Peyer's patch (tissue), 4 donors: ENCODE measurements around the gene ZNF584. TPM values are rescaled to one million over a fixed set of nuclear protein-coding genes. Genes with fewer than 3 reads are reported as not detected.
A peak's percentile ranks its signal among the peaks of the same experiment; 100 is the strongest.
"Not testable (repeated sequence)": the region's sequence is repeated elsewhere in the genome, so short reads cannot be mapped to it uniquely, and the experiment has no call there.

Experiments
- DNase-seq, 3 donors: peaks; one replicate each; pipeline ENCODE4 v3.0.0-alpha.2; 2017 to 2019
- H3K27ac ChIP-seq, 4 donors: fragments of 200-600 bp; sonication (generic); one replicate each; pipeline ENCODE4 v1.5.1; 2016 to 2019
- H3K27me3 ChIP-seq, 2 donors: fragments of 200-600 bp; sonication (generic); one replicate each; pipeline ENCODE4 v1.5.1; 2019
- H3K36me3 ChIP-seq, 3 donors: fragments of 200-600 bp; sonication (generic); one replicate each; pipeline ENCODE4 v1.5.1; 2016 to 2019
- H3K4me1 ChIP-seq, 4 donors: fragments of 200-600 bp; sonication (generic); one replicate each; pipeline ENCODE4 v1.5.1; 2016 to 2019
- H3K4me3 ChIP-seq, 4 donors: fragments of 200-600 bp; sonication (generic); 1 replicate in 3 of 4; 2 replicates in 1 of 4; pipeline ENCODE4 v1.5.1; 2016 to 2019; ENCODE audit warnings: mild to moderate bottlenecking in 1 of 4
- H3K9me3 ChIP-seq, 4 donors: fragments of 200-600 bp; sonication (generic); one replicate each; pipeline ENCODE4 v1.5.1; 2016 to 2019; ENCODE audit warnings: mild to moderate bottlenecking in 1 of 4
- POLR2A ChIP-seq, 2 donors: fragments of 450-650 bp; IDR thresholded peaks; one replicate each; pipeline ENCODE4 v1.5.1; 2017; ENCODE audit warnings: antibody characterized with exemption in 2 of 2, mild to moderate bottlenecking in 2 of 2, moderate library complexity in 2 of 2
- total RNA-seq, 4 donors: library from RNA; depleted of rRNA; stranded (reverse); fragments of >200 nt; gene quantifications; one replicate each; pipeline ENCODE4 v1.1.0, GENCODE V29; 2016
- TF ChIP-seq, protein P1 (sequence below), 6 experiments: fragments of 450-650 bp in 4 of 6; fragments of 200-600 bp in 2 of 6; sonication (generic) in 1 of 6; IDR thresholded peaks; one replicate each; pipeline ENCODE4 v1.5.1; 2017 to 2019; ENCODE audit warnings: antibody characterized with exemption in 6 of 6, mild to moderate bottlenecking in 3 of 6, moderate library complexity in 1 of 6

Gene ZNF584
- total RNA-seq, 4 donors from 2014 or later, result 2.5 to 18.2 (median 9.6) TPM

- peaks cover 0 to 78% (median 23%) of the 10 kb centered on the region in 4 donors for H3K9me3 ChIP-seq
These were observed 20.2 kb downstream of the ZNF584 start for GRCh38 chr19:58428617-58429016.

DNA sequence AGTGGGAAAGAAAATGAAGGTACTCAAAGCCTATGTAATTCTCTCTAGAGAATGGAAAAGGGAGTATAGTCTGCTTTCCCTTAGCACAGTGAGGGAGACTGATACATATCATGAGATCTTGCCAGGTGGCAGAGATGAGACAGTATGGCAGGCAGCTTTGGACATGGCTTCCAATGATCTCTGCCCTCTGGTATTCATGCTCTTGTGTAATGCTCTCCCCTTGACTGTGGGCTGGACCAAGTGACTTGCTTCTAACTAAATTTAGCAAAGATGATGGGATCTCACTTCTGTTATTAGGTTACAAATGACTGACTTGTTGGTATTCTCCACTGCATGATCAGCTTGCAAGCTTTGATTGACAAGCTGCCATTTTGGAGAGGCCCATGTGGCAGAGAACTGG is 21.3 kb downstream of the ZNF584 start:
- H3K27ac ChIP-seq, result no peak overlapping the region
- peaks cover 0 to 87% (median 29%) of the 10 kb centered on the region in 4 donors for H3K9me3 ChIP-seq
- TF ChIP-seq POLR2A (IDR thresholded peaks at IDR 0.05), result no peak
- TF ChIP-seq, protein P1, sequence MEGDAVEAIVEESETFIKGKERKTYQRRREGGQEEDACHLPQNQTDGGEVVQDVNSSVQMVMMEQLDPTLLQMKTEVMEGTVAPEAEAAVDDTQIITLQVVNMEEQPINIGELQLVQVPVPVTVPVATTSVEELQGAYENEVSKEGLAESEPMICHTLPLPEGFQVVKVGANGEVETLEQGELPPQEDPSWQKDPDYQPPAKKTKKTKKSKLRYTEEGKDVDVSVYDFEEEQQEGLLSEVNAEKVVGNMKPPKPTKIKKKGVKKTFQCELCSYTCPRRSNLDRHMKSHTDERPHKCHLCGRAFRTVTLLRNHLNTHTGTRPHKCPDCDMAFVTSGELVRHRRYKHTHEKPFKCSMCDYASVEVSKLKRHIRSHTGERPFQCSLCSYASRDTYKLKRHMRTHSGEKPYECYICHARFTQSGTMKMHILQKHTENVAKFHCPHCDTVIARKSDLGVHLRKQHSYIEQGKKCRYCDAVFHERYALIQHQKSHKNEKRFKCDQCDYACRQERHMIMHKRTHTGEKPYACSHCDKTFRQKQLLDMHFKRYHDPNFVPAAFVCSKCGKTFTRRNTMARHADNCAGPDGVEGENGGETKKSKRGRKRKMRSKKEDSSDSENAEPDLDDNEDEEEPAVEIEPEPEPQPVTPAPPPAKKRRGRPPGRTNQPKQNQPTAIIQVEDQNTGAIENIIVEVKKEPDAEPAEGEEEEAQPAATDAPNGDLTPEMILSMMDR (IDR thresholded peaks at IDR 0.05), result no peak

More at GRCh38 chr19:58428617-58429016, 20.2 kb downstream of the ZNF584 start:
- H3K4me1 ChIP-seq, result no peaks in the 10 kb centered on the region
- TF ChIP-seq, protein P1 (IDR thresholded peaks at IDR 0.05), result no peak
- no peak for TF ChIP-seq POLR2A (IDR thresholded peaks at IDR 0.05)
- H3K36me3 ChIP-seq, result peaks cover 0 to 11% (median 0%) of the 10 kb centered on the region in 3 donors
- no peaks in the 10 kb centered on the region for H3K27me3 ChIP-seq
- DNase-seq, result no peak
- H3K4me3 ChIP-seq, result no peak overlapping the region
- H3K27ac ChIP-seq, result no peak overlapping the region

GRCh38 chr19:58434217-58434616 is 25.8 kb downstream of the ZNF584 start:
- no peak for TF ChIP-seq POLR2A (IDR thresholded peaks at IDR 0.05)
- TF ChIP-seq, protein P1 (IDR thresholded peaks at IDR 0.05), result no peak
- Histone ChIP-seq H3K4me1 (peaks cover 0 to 1% (median under 1%) of the 10 kb centered on the region in 4 donors), H3K27ac (no peak overlapping the region), H3K9me3 (peaks cover 0 to 97% (median 39%) of the 10 kb centered on the region in 4 donors), H3K27me3 (no peaks in the 10 kb centered on the region), H3K36me3 (peaks cover 0 to 53% (median 0%) of the 10 kb centered on the region in 3 donors), H3K4me3 (no peak overlapping the region)
- no peak for DNase-seq

More for the DNA sequence above, 21.3 kb downstream of the ZNF584 start:
- Histone ChIP-seq H3K27me3 (no peaks in the 10 kb centered on the region), H3K36me3 (peaks cover 0 to 22% (median 0%) of the 10 kb centered on the region in 3 donors), H3K4me1 (no peaks in the 10 kb centered on the region), H3K4me3 (no peak overlapping the region)
- DNase-seq, result no peak

DNA sequence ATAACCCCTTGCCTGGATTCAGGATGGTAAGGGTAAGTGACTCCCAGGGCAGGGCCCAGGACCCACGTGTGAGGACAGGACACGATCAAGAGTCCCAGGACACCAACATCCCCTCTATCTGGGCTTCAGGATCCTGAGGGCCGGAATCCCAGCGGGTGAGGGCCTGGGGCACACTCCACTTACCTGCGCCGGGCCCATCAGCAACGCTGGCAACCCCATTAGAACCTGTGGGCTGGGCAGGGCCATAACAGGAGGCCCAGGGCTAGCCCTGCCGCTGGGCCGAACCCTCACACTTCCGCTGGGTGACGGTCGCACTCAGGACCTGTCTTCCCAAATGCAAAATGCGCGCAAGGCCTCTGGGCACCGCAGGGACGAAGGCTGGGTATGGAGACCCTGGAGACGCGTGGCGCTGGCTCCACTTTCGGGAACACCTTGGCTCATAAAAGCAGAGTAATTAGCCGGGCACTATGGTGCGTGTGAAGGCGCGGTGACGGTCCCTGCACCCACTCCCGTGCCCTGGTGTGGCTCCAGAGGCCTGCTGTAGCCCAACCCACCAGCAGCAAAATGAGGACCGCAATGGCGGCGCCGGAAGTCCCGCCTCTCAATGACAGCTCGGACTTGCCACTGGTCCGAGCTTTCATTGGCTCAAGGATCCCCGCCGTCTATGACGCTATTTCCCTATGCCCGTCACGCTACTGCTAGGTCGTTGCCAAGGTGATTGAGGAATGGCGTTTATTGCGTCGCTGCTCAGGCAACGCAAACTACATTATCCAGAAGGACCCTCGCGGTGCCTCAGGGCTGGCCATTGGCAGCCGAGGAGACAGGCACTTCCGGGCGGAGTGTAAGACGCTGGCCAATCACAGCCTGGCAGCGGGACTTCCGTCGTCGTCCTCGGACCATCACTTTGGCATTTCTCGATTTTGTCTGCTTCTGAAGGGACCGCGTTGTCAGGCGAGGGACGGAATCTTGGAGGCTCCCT is 31.4 kb downstream of the ZNF584 start, which contains the start of gene ZNF132:
Gene ZNF132 (minus strand): TSS at position 578 of the 979 bp plus-strand sequence. CDS start 332 bp downstream, at position 246.
- Histone ChIP-seq H3K27ac (peak within 1 kb of the TSS; percentile 49 to 81 (median 80)), H3K27me3 (no peaks in the 10 kb centered on the region), H3K4me3 (peak within 1 kb of the TSS; percentile 52 to 66 (median 61)), H3K9me3 (peaks cover 0 to 41% (median 20%) of the 10 kb centered on the region in 4 donors), H3K4me1 (peaks cover 0 to 11% (median 9%) of the 10 kb centered on the region in 4 donors), H3K36me3 (peaks cover 0 to 30% (median 0%) of the 10 kb centered on the region in 3 donors)
- TF ChIP-seq, protein P1 (IDR thresholded peaks at IDR 0.05), result no peak
- TF ChIP-seq POLR2A (IDR thresholded peaks at IDR 0.05), result no peak
- peak; percentile 92 to 99 (median 97) for DNase-seq

DNA sequence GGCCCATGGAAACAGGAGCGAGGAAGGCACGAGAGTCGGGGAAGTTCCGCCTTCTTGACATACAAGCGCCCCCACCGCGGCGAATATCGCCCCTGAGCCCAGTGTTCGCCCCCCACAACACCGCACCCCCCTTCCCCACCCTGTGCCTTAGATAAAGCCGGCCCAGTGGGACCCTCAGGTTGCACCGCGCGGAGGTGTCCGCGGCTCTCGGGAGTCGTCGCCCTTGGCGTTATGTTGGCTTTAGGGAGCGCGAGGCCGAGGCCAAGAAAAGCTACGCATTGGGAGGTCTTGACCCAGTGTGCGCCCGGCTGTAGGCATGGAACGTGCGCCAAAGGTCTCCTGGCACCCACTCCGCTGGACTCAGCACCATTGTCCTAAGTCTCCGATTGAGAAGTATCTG is 32.1 kb downstream of the ZNF584 start:
- Histone ChIP-seq H3K9me3 (peaks cover 0 to 35% (median 17%) of the 10 kb centered on the region in 4 donors), H3K27me3 (no peaks in the 10 kb centered on the region), H3K4me3 (peak overlapping the region; percentile 52 to 66 (median 61)), H3K4me1 (peaks cover 0 to 11% (median 9%) of the 10 kb centered on the region in 4 donors), H3K27ac (peak overlapping the region; percentile 49 to 81 (median 80)), H3K36me3 (peaks cover 0 to 23% (median 0%) of the 10 kb centered on the region in 3 donors)
- TF ChIP-seq, protein P1 (IDR thresholded peaks at IDR 0.05), result no peak
- no peak for TF ChIP-seq POLR2A (IDR thresholded peaks at IDR 0.05)
- no peak for DNase-seq

GRCh38 chr19:58442986-58443385 is 34.5 kb downstream of the ZNF584 start:
- DNase-seq, H3K36me3 ChIP-seq, H3K4me3 ChIP-seq, H3K27ac ChIP-seq, H3K27me3 ChIP-seq: not testable (repeated sequence)
- Histone ChIP-seq H3K9me3 (peaks cover 0 to 16% (median 5%) of the 10 kb centered on the region in 4 donors), H3K4me1 (peaks cover 0 to 11% (median 9%) of the 10 kb centered on the region in 4 donors)

- H3K36me3 ChIP-seq, H3K4me3 ChIP-seq, H3K9me3 ChIP-seq, H3K27ac ChIP-seq, H3K4me1 ChIP-seq, H3K27me3 ChIP-seq, DNase-seq: not testable (repeated sequence)
These were observed 40.4 kb downstream of the ZNF584 start for GRCh38 chr19:58448860-58449259.

- H3K4me3 ChIP-seq, DNase-seq, H3K27ac ChIP-seq, H3K27me3 ChIP-seq, H3K4me1 ChIP-seq, H3K36me3 ChIP-seq, H3K9me3 ChIP-seq: not testable (repeated sequence)
These were observed 41.5 kb downstream of the ZNF584 start for GRCh38 chr19:58449980-58450379.
